ENCODE measurements around the gene CYB5D1.

Gene CYB5D1

DNA sequence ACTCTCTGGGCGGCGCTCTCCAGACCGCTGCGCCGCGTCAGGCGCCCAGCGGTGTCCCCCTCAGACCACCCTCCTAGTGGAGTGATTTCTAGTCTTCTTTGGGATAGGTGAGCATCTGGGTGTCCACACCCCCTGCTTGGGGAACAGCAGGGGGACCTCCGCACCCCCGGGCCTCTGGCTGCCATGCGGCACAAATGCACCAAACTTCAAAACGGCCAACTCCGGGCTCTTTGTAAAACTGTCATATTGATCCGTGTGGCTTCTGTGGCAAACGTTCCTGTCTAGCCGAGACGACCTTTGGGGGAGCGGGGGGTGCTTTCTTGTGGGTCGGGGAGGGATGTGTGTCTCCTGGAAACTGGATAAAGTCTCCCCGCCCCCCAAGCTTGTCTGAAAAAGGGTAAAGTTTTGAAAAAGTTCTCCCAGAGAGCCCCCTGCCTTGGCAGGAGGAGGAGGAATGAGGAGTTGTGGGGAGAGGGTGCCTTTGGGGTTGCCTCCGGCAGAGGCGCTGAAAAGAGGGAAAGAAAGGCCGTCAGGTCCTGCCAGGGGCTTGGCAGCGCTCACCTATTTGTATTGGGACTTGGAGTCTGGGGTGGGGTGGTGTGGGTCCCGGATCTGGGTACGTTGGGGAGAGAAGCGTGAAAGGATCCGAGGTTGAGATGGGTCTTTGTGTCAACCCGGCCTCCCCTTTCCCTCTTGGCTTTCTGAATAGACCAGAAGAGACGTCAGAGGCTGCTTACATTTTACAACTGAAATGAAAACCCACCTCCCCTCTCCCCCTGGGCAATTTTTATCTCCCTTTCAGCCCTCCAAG, 28.6 kb downstream of the CYB5D1 start:
- DNase-seq (ENCODE audit: low read depth) = no peak

DNA sequence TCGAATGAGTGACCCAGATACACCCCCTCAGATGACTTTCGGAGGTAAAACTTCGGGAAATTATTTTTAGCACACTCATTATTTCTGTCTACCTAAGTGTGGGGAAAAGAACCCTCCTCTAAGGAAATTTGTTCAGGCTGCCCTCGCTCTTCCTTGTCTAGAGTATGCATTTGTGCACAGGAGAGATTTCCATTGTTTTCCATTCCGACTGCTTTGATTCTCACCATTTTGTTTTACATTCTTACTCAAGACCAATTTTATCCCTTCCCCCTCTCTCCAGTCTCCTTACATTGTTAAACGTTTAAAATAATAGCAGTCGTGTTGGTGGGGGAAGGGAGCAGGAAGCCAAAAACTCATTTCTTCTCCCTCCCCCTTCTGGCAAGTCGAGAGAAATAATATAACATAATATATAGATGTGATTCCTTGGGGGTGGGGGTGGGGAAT, 29.3 kb downstream of the CYB5D1 start:
- no peak for DNase-seq (ENCODE audit: low read depth)

DNA sequence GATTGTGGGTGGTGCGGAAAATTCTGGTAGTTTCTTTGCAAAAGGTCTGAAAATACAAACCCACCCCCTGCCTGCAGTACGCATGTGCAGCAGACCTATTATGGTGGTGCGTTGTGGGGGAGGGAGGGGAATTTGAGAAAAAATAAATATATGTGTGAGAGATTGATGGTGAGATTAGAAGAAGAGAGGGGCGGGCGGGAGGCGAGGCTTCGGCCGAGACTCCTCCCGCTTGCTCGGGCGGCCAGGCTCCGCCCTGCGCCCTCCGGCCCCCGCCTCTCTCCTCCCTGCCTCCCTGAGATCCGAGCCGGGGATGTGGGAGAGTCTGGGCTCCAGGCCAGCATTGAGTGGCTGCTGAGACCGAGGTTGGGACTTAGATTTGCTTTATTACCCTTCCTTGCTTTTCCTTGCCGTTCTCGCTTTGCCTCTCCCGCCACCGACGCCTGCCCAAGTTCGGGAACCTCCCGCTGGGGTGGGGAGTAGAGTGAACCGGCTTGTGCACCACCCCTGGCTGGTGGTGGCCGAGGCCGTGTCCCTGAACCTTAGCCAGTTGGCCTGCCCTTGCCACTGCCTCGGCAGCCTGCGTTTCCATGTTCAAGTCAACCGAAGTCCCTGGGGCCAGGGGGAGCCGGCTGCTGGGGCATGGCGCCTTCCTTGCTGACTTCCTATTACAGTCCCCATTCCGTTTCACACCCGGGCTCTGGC, 29.8 kb downstream of the CYB5D1 start:
- DNase-seq (ENCODE audit: low read depth) = peak; percentile 41

DNA sequence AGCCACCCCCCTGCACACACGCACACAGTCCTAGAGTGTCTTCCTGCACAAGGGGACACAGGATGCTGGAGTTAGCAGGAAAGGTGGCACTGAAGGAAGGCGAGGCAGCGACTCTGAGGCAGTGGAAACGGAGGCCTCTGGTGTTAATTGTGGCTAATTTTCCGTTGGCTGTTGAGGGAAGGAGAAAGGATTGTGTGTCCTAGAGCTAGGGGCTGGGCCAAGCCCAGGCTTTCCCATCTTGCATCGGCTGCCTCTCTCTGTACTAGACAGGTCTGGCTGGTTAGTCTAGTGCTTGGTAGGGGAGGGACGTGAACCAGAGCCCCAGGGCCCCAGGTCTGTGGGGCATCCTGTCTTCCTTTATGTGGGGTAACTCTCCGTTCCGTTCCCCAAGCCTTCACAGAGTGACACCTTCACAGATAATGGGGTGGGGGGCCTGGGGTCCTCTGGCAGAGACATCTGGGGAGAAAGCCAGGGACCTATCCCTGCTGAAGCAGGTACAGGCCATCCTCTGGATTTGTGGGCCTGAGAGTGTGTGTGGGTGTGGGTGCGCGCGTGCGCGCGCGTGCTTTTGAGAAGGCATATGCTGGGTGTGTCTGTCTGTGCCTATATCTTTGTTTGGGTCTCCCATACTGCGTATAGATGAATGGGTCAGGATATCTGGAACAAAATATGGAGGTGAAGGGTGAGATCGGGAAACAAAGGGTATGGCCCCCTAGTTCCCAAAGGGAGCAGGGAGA, 30.5 kb downstream of the CYB5D1 start, which contains the start of gene CHD3:
CHD3 (plus strand) TSS at position 606 of the 737 bp plus-strand sequence. CDS start 212 bp downstream, outside the sequence.
- DNase-seq (ENCODE audit: low read depth) = no peak

DNA sequence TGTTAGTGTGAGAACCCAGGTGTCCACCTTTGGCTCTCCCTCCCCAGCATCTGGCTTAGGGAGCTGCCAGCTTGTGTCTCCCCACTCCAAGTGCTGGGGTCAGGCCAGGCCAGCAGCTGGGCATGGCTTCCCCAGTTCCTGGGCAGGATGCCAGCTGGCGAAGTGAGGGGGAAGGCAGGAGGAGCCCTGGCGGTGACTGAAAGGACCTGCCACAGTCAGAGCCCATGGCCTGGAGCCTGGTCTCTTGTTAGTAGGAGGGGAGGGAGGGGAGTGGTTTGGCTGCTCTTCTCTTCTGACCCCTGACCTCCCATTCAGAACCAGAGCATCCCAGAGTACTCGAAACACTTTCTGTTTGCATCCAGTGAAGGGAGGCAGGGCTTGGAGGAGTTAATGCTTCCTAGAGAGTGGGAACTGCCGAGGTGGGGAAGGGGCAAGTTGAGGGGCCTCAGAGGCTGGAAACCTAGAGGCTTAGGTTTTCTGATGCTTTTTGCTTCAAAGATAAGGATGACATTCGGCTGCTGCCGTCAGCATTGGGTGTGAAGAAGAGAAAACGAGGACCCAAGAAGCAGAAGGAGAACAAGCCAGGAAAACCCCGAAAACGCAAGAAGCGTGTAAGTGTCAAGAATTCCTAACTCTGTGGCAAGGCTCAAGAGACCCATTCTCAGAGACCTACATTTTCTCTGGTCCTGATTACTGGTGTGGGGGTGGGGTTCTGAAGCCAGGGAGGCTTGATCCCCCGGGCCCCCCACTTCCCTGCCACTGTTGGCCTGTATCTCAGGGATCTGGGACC, 31.6 kb downstream of the CYB5D1 start:
- no peak for DNase-seq (ENCODE audit: low read depth)

DNA sequence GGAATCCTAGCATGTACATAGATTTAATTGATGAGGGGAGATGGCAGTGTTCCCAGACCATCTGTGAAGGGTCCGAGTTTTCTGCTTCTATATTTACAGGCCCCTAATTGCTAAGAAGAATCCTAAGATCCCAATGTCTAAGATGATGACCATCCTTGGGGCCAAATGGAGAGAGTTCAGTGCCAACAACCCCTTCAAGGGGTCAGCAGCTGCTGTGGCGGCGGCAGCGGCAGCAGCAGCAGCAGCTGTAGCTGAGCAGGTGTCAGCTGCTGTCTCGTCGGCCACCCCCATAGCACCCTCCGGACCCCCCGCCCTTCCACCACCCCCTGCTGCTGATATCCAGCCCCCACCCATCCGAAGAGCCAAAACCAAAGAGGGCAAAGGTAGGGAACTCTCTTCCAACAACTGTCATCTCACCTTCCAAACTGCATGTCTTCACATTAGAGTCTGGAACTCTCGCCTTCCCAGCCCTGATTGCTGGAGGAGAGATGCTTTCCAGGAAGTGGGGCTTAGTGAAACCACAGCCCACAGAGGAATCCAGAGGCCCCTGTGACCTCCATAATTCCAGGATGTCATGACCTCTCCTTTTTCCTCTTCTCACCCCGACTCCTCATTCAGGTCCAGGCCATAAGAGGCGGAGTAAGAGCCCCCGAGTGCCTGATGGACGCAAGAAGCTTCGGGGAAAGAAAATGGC, 35.5 kb downstream of the CYB5D1 start:
- no peak for DNase-seq (ENCODE audit: low read depth)

DNA sequence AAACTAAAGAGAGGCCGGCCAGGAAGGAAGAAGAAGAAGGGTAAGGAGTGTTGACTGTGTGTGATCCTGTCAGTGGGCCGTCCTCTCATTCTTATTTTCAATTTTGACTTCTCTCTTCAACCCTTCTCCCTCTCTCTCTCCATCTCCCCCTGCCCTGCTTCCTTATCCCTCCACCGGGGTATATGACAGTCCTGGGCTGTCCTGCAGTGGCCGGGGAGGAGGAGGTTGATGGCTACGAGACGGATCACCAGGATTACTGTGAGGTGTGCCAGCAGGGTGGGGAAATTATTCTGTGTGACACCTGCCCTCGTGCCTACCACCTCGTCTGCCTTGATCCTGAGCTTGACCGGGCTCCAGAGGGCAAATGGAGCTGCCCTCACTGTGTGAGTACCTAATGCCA, 36.4 kb downstream of the CYB5D1 start:
- no peak for DNase-seq (ENCODE audit: low read depth)

DNA sequence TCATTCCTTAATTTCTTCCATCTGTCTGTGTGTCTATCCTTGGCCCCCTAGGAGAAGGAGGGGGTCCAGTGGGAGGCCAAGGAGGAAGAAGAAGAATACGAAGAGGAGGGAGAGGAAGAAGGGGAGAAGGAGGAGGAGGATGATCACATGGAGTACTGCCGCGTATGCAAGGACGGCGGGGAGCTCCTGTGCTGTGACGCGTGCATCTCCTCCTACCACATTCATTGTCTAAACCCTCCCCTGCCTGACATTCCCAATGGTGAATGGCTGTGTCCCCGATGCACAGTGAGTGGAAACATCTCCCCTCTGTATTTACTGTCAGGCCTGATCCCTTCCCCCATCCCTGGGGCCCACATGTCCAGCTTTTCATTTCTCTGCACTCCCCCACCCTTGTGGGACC, 37.1 kb downstream of the CYB5D1 start:
- DNase-seq (ENCODE audit: low read depth) = no peak

DNA sequence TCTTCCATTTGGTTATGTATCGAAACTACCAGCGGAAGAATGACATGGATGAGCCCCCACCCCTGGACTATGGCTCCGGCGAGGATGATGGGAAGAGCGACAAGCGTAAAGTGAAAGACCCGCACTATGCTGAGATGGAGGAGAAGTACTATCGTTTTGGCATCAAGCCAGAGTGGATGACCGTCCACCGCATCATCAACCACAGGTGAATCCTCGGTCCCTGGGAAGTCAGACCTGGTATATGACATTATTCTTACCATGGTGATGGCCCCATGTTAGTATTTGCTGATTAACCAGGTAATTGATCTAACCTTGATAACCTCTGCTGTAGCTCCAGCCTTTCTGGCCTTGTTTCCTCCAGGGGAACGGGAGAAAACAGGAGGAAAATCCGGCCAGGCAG, 39.3 kb downstream of the CYB5D1 start:
- no peak for DNase-seq (ENCODE audit: low read depth)

DNA sequence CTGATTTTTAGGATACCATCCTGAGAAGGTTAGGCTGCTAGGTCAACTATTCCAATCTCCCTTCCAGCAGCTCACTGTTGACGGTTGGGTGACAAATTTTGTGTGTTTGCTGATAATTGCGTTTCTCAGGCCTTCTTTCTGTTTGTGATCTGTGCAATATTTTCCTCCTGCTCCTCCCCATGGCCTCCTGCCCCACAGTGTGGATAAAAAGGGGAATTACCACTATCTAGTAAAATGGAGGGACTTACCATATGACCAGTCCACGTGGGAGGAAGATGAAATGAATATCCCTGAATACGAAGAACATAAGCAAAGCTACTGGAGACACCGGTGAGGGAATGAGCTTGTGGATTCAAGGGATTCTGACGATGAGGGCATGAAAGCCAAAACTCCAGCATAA, 40.0 kb downstream of the CYB5D1 start:
- no peak for DNase-seq (ENCODE audit: low read depth)

DNA sequence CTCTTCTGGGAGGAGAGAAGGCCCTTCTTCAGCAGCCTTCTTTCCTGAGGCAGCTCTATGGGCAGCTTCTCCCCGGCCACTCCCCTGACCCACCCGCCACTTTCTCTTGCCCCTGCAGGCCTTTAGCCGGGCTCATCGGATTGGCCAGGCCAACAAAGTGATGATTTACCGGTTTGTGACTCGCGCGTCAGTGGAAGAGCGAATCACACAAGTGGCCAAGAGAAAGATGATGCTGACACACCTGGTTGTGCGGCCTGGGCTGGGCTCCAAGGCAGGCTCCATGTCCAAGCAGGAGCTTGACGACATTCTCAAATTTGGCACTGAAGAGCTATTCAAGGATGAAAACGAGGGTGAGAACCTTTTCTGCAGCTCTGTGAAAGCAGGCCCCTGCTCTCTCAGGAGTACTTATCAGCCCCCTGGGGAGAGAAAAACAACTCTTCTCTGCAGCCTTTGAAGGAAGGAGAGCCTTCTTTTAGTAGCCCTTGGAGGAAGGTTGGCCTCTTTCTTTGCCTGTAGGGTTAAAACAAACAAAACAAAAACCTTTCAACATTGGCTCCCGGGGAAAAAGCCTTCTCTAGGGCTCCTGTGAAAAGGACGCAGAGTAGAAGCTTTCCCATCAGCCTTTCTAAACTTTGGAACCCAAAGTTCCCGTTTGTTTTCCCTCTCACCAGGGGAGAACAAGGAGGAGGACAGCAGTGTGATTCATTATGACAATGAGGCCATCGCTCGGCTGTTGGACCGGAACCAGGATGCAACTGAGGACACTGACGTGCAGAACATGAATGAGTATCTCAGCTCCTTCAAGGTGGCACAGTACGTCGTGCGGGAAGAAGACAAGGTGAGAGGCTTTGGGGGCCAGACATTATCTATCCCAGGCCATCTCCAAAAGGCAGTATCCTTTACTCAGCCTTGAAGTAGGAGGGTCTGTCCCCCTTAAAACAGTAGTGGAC, 45.6 kb downstream of the CYB5D1 start:
- no peak for DNase-seq (ENCODE audit: low read depth)

DNA sequence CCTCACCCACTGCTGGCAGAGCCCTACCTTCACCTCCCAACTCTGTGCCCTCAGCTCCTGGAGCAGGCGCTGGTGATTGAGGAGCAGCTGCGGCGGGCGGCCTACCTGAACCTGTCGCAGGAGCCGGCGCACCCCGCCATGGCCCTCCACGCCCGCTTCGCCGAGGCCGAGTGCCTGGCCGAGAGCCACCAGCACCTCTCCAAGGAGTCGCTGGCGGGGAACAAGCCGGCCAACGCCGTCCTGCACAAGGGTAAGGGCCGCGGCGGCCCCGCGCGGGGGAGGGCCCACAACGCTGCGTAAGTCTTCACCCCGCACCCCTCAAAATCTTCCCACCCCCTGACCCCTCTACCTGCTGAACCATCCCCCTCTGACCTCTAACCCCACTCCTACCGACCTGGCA, 51.3 kb downstream of the CYB5D1 start:
- no peak for DNase-seq (ENCODE audit: low read depth)

DNA sequence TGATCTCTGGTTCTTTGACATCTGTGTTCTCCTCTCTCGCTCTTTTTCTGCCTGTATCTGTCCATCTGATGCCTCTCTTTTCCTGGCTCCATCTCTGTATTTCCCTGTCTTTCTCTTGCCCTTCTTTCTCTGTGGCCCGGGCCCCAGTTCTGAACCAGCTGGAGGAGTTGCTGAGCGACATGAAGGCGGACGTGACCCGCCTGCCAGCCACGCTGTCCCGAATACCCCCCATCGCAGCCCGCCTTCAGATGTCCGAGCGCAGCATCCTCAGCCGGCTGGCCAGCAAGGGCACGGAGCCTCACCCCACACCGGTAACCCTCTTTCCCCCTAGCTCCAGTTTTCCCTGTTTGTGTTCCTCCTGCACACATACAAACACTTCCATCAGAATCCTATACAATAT, 52.5 kb downstream of the CYB5D1 start:
- DNase-seq (ENCODE audit: low read depth) = no peak

DNA sequence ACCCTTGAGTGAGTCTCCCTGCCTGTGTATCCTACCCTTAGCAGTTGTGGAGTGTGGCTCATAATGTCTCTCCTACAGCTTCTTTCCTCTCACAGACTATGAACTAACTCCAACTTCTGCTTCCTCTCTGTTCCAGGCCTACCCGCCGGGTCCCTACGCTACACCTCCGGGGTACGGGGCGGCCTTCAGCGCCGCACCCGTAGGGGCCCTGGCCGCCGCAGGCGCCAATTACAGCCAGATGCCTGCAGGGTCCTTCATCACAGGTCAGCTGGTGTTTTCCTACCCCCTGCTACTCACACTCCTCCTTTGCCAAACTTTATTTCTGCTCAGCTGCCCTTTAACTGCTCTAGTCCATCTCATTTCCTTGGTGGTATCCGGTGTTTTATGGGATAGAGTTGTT, 52.9 kb downstream of the CYB5D1 start:
- no peak for DNase-seq (ENCODE audit: low read depth)

DNA sequence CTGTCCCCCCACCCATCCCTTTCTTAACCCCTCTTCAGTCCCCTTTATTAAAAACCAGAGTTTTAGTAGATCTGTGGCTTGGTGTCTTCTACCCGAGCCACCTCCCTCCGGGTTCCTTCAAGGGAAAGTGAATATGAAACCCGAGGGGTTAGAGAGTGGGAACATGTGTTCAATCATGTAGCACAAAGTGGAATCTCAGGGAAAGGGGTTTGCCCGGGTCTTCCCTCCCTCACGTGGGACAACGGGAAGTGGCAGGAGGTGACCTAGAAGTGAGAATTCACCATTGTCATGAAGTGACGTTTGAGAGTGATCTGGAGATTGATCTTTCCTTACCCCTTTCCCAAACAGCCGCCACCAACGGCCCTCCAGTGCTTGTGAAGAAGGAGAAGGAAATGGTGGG, 53.3 kb downstream of the CYB5D1 start:
- no peak for DNase-seq (ENCODE audit: low read depth)
